Epithelial cell of esophagus (primary cell): ENCODE data around the gene TEX35.

Experiments used
- DNase-seq: peaks from one replicate; pipeline ENCODE4 v3.0.0; 2010; ENCODE audit warnings: low read depth
- H3K4me3 ChIP-seq: 2 replicates; pipeline ENCODE4 v1.5.1; 2011; ENCODE audit warnings: mild to moderate bottlenecking, low read length, control low read depth
- TF ChIP-seq, protein P1 (sequence below): IDR thresholded peaks from 2 replicates; pipeline ENCODE4 v1.5.1; 2011; ENCODE audit warnings: low read depth, mild to moderate bottlenecking, low read length, control low read depth, inconsistent platforms; ENCODE audit not compliant: insufficient read depth; ENCODE audit errors: missing control alignments

Gene TEX35

DNA sequence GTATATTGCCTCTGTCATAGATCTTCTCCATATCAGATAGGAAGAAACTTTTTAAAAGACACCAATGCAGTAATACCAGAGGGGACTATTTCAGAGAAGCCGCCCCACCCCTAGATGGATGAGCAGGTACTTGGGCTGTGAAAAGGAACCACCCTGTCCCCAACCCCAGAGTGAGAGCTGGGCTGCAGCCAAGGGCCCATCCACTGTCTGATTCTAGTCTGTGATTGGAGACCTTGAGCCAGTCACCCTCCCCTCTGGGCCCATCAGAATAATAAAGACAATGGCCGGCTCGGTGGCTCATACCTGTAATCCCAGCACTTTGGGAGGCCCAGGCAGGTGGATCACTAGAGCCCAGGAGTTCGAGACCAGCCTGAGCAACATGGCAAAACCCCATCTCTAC, 21.2 kb upstream of the TEX35 start:
- no peak for DNase-seq
- TF ChIP-seq, protein P1, sequence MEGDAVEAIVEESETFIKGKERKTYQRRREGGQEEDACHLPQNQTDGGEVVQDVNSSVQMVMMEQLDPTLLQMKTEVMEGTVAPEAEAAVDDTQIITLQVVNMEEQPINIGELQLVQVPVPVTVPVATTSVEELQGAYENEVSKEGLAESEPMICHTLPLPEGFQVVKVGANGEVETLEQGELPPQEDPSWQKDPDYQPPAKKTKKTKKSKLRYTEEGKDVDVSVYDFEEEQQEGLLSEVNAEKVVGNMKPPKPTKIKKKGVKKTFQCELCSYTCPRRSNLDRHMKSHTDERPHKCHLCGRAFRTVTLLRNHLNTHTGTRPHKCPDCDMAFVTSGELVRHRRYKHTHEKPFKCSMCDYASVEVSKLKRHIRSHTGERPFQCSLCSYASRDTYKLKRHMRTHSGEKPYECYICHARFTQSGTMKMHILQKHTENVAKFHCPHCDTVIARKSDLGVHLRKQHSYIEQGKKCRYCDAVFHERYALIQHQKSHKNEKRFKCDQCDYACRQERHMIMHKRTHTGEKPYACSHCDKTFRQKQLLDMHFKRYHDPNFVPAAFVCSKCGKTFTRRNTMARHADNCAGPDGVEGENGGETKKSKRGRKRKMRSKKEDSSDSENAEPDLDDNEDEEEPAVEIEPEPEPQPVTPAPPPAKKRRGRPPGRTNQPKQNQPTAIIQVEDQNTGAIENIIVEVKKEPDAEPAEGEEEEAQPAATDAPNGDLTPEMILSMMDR = no peak
- H3K4me3 ChIP-seq = no peak overlapping the region

DNA sequence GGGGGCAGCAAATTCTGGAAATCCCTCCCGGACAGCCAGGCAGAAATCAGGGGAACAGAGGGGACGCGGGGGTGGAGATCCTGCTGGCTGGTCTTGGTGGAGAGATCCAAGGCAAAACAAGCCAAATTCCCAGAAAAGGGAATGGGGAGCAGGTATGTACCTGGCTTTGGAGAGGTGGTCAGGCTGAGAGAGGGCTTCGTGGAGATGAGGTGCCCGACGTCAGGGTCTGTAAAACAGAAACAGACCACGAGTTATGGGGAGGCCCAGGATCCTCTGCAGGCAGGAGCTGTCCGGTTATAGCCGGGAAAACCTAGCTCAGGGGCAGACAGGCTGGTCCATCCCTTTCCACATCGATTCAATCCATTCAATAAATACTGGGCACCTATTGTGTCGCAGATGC, 20.6 kb upstream of the TEX35 start:
- no peak overlapping the region for H3K4me3 ChIP-seq
- no peak for DNase-seq
- TF ChIP-seq, protein P1 = no peak

DNA sequence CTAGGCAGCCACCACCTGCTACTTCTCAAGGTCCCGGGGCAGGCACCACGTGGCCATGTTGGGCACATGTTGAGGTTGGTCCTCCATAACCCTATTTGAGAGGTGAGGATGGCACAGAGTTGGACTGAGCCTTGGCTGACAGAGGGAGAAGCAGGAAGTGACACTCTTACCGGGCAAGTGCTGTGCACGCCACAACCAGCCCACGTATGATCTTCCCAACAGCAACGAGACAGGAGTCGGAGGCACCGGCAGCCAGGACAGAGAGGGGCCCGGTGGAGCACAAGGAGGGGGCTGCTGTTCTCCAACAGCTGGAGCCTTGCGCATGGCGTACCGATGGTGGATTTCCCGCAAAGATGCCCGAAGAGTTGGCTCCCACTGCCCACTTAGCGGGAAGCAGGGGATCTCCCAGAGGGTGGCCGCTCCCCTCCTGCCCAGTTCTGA, 19.6 kb upstream of the TEX35 start:
- no peak overlapping the region for H3K4me3 ChIP-seq
- no peak for DNase-seq
- TF ChIP-seq, protein P1 = no peak

DNA sequence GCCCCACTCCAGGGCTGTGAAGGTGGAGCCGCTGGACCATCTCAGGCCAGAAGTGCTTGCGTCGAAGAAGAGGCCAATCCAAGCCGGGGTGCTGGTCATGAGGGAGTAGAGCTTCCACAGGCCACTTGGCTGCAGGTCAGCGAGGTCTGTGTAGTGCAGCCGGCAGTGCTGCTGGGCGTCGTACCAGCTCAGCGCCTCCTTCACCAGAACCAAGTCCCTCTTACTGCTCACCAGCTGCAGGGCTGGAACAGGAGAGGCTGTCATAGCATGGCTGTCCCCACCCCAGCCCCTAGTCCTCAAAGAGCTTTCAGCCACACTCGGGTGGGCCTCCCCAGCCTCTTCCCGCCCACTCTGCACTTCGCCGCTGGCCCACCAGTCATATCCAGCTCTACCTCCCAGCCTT, 18.3 kb upstream of the TEX35 start:
- TF ChIP-seq, protein P1 = no peak
- no peak overlapping the region for H3K4me3 ChIP-seq
- no peak for DNase-seq

DNA sequence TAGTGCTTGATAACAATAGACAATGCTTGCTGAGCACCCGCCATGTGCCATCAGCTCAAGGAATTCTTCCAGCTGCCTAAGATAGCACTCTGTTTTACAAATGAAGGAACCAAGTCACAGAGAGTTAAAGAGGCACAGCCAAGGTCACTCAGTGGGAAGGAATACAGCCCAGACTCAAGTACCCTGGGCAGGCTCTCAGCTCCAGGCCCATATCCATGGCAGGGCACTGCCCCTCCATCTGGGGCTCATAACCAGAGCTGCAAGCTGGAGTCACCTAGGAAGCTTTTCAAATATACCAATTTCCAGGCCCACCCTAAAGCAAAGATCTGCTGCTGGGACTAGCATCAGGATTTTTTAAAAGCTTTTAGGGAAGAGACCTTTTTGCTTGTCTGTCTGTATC, 17.8 kb upstream of the TEX35 start:
- no peak for DNase-seq
- H3K4me3 ChIP-seq = no peak overlapping the region
- TF ChIP-seq, protein P1 = no peak

DNA sequence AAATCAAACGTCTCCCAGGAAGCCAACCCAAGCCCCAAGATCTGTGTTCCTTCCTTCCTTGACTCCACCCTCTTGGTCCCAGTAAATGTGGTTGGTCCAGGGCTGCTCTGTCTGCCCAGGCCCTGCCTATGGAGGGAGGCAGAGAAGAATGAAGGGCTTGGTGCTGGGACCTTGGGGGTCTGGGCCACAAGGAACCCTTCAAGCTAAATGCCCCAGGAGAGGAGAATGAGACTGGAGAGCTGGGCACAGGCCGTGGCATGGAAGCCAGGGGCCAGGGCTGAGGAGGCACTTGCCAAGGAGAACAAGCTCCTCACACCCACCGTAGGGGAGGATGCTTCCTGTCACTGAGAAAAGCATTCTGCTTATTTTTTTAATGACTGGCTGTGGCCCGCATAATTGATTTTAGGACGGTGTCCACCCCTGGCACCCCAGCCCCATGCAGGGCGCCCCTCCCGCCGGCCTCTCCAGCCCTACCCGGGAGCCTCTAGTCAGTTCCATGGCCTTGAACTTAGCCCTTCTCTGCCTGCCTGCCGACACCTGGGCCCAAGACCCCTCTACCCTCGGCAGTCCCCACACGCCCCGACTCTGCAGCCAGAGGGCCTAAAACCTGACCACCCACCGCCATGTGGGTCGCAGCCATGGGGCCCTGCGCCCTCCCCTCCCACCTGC, 17.0 kb upstream of the TEX35 start:
- DNase-seq = no peak
- no peak overlapping the region for H3K4me3 ChIP-seq
- TF ChIP-seq, protein P1 = no peak
